IMR-90 (cell line): Measurements from ENCODE around the gene SCYGR1. TPM values are rescaled to one million over a fixed set of nuclear protein-coding genes. Genes with fewer than 3 reads are reported as not detected.

Experiments used
- ATAC-seq: fragments of 200-7000 bp; cut with Tn5 transposase; 2 replicates; pipeline ENCODE4 v1.9.1; 2020; ENCODE audit warnings: low read depth, mild to moderate bottlenecking, moderate library complexity
- BruUV-seq: library from RNA; stranded (reverse); fragments of 400-500 nt; replicated peaks from 2 replicates; lab custom pipeline; 2021; lab: Mats Ljungman, UMichigan
- CTCF ChIA-PET: fragments of 300-600 bp; formaldehyde crosslinking; extraction: SDS; loops from one replicate; lab custom pipeline; 2021; ENCODE audit warnings: antibody characterized with exemption; lab: Yijun Ruan, JAX
- POLR2A ChIA-PET: fragments of 300-600 bp; sonication (Branson Sonifier 250); formaldehyde crosslinking; loops from one replicate; lab custom pipeline; 2022; ENCODE audit warnings: antibody characterized with exemption; ENCODE audit not compliant: unreplicated experiment; lab: Charles Lee
- DNase-seq: peaks from one replicate; pipeline ENCODE4 v3.0.0; 2013
- H2AFZ ChIP-seq: replicated peaks from 2 replicates; pipeline ENCODE3; 2013; ENCODE audit warnings: low read length, mild to moderate bottlenecking; ENCODE audit not compliant: poor library complexity
- H2AK5ac ChIP-seq: 2 replicates; pipeline ENCODE4 v1.6.1; 2013; ENCODE audit warnings: low read depth, low read length, inconsistent platforms
- H2AK9ac ChIP-seq: replicated peaks from 2 replicates; pipeline ENCODE3; 2013; ENCODE audit warnings: mild to moderate bottlenecking, low read depth, low read length, moderate library complexity; ENCODE audit not compliant: poor library complexity
- H2BK120ac ChIP-seq: 2 replicates; pipeline ENCODE4 v1.6.1; 2013; ENCODE audit warnings: low read depth, low read length, inconsistent platforms
- H2BK15ac ChIP-seq: 3 replicates; pipeline ENCODE4 v1.6.1; 2013; ENCODE audit warnings: low read depth, low read length, inconsistent platforms
- H2BK20ac ChIP-seq: 2 replicates; pipeline ENCODE4 v1.6.1; 2013; ENCODE audit warnings: low read depth, mild to moderate bottlenecking, inconsistent platforms, low read length, moderate library complexity
- H2BK5ac ChIP-seq: 2 replicates; pipeline ENCODE4 v1.6.1; 2013; ENCODE audit warnings: mild to moderate bottlenecking, low read depth, low read length, inconsistent platforms; ENCODE audit not compliant: poor library complexity, severe bottlenecking
- H3K14ac ChIP-seq: replicated peaks from 2 replicates; pipeline ENCODE4 v1.6.1; 2013; ENCODE audit warnings: low read depth, low read length, inconsistent platforms
- H3K18ac ChIP-seq: 2 replicates; pipeline ENCODE4 v1.6.1; 2013; ENCODE audit warnings: low read depth, low read length, control low read depth
- H3K23ac ChIP-seq: 2 replicates; pipeline ENCODE4 v1.6.1; 2013; ENCODE audit warnings: low read depth, low read length, inconsistent platforms
- H3K27ac ChIP-seq: 2 replicates; pipeline ENCODE4 v1.5.1; 2013; ENCODE audit warnings: mild to moderate bottlenecking, control low read depth, low read length; ENCODE audit not compliant: insufficient read depth
- H3K27me3 ChIP-seq: 2 replicates; pipeline ENCODE4 v1.6.1; 2013; ENCODE audit warnings: low read length; ENCODE audit not compliant: control insufficient read depth, insufficient read depth
- H3K36me3 ChIP-seq: 2 replicates; pipeline ENCODE4 v1.6.1; 2013; ENCODE audit warnings: low read length, mixed read lengths; ENCODE audit not compliant: control insufficient read depth, insufficient read depth
- H3K4ac ChIP-seq: 2 replicates; pipeline ENCODE4 v1.6.1; 2013; ENCODE audit warnings: low read depth, low read length, inconsistent platforms
- H3K4me1 ChIP-seq: 2 replicates; pipeline ENCODE4 v1.6.1; 2013; ENCODE audit warnings: low read length, mixed read lengths; ENCODE audit not compliant: control insufficient read depth, insufficient read depth
- H3K4me2 ChIP-seq: 2 replicates; pipeline ENCODE4 v1.6.1; 2013; ENCODE audit warnings: low read depth, mild to moderate bottlenecking, control low read depth, low read length, moderate library complexity
- H3K4me3 ChIP-seq: 2 replicates; pipeline ENCODE4 v1.5.1; 2013; ENCODE audit warnings: low read depth, mild to moderate bottlenecking, control low read depth, low read length, moderate library complexity; ENCODE audit not compliant: insufficient read depth
- H3K56ac ChIP-seq: 2 replicates; pipeline ENCODE4 v1.6.1; 2013; ENCODE audit warnings: low read length, inconsistent platforms; ENCODE audit not compliant: insufficient read depth; ENCODE audit errors: extremely low read depth
- H3K79me1 ChIP-seq, 2 experiments: 2 replicates each; pipeline ENCODE4 v1.6.1; 2013; ENCODE audit warnings: low read length in 2 of 2, inconsistent platforms in 1 of 2, low read depth in 1 of 2
- H3K9ac ChIP-seq: 2 replicates; pipeline ENCODE4 v1.6.1; 2013; ENCODE audit warnings: low read depth, low read length, control low read depth
- H3K9me1 ChIP-seq: 2 replicates; pipeline ENCODE4 v1.6.1; 2013; ENCODE audit warnings: low read length, inconsistent platforms; ENCODE audit not compliant: insufficient read depth
- H3K9me3 ChIP-seq: 2 replicates; pipeline ENCODE4 v1.6.1; 2013; ENCODE audit warnings: low read length; ENCODE audit not compliant: control insufficient read depth, insufficient read depth
- H4K20me1 ChIP-seq: 2 replicates; pipeline ENCODE4 v1.6.1; 2013; ENCODE audit warnings: low read length, inconsistent platforms; ENCODE audit not compliant: insufficient read depth
- H4K5ac ChIP-seq: 2 replicates; pipeline ENCODE4 v1.6.1; 2013; ENCODE audit warnings: mild to moderate bottlenecking, low read depth, low read length, control low read depth
- H4K8ac ChIP-seq, 2 experiments: 2 replicates each; pipeline ENCODE4 v1.6.1; 2013; ENCODE audit warnings: low read depth in 2 of 2, low read length in 2 of 2, control low read depth in 1 of 2, inconsistent platforms in 1 of 2
- H4K91ac ChIP-seq: 2 replicates; pipeline ENCODE4 v1.6.1; 2013; ENCODE audit warnings: low read depth, low read length, inconsistent platforms; ENCODE audit not compliant: insufficient read depth
- BHLHE40 ChIP-seq: fragments of 150-350 bp; IDR thresholded peaks from 2 replicates; pipeline ENCODE4 v1.6.1; 2016; ENCODE audit warnings: mild to moderate bottlenecking, low read depth, low read length
- CEBPB ChIP-seq: IDR thresholded peaks from 2 replicates; pipeline ENCODE4 v1.6.1; 2012; ENCODE audit warnings: low read depth, low read length, improper control_type of control experiment
- CHD1 ChIP-seq: IDR thresholded peaks from 2 replicates; pipeline ENCODE4 v1.6.1; 2012; ENCODE audit warnings: low read depth, low read length, improper control_type of control experiment
- CTCF ChIP-seq: conservative IDR thresholded peaks from 2 replicates; pipeline ENCODE4 v1.5.1; 2012; ENCODE audit warnings: mild to moderate bottlenecking, low read depth, low read length, improper control_type of control experiment
- FOS ChIP-seq: fragments of 150-350 bp; IDR thresholded peaks from 2 replicates; pipeline ENCODE4 v1.6.1; 2016; ENCODE audit warnings: low read depth, low read length
- MAFK ChIP-seq: IDR thresholded peaks from 2 replicates; pipeline ENCODE4 v1.6.1; 2012; ENCODE audit warnings: low read depth, low read length, improper control_type of control experiment
- MAZ ChIP-seq: IDR thresholded peaks from 2 replicates; pipeline ENCODE4 v1.6.1; 2012; ENCODE audit warnings: low read depth, mild to moderate bottlenecking, low read length, improper control_type of control experiment, moderate library complexity, borderline replicate concordance
- MXI1 ChIP-seq: IDR thresholded peaks from 2 replicates; pipeline ENCODE4 v1.6.1; 2012; ENCODE audit warnings: low read depth, mild to moderate bottlenecking, low read length, moderate library complexity, borderline replicate concordance
- NFE2L2 ChIP-seq: fragments of 150-350 bp; IDR thresholded peaks from 2 replicates; pipeline ENCODE4 v1.6.1; 2016; ENCODE audit warnings: low read depth, mild to moderate bottlenecking, low read length
- POLR2A ChIP-seq: IDR thresholded peaks from 2 replicates; pipeline ENCODE4 v1.6.1; 2012; ENCODE audit warnings: mild to moderate bottlenecking, low read depth, low read length
- RAD21 ChIP-seq: IDR thresholded peaks from 2 replicates; pipeline ENCODE4 v1.6.1; 2012; ENCODE audit warnings: low read length, improper control_type of control experiment
- RCOR1 ChIP-seq: IDR thresholded peaks from 2 replicates; pipeline ENCODE4 v1.6.1; 2012; ENCODE audit warnings: mild to moderate bottlenecking, low read length, improper control_type of control experiment; ENCODE audit not compliant: insufficient replicate concordance
- RFX5 ChIP-seq: IDR thresholded peaks from 2 replicates; pipeline ENCODE4 v1.8.0; 2012; ENCODE audit warnings: low read depth, mild to moderate bottlenecking, low read length, moderate library complexity
- SMC3 ChIP-seq: fragments of 150-350 bp; IDR thresholded peaks from 2 replicates; pipeline ENCODE4 v1.6.1; 2016; ENCODE audit warnings: low read depth, mild to moderate bottlenecking, antibody characterized with exemption, low read length, moderate library complexity
- WGBS, 2 experiments: methylation state at CpG; one replicate each; pipeline versions ENCODE4 v1.1.5 to v1.1.7; 2013; ENCODE audit warnings: missing lambda C conversion rate in 2 of 2; ENCODE audit not compliant: insufficient read length in 1 of 2; ENCODE audit errors: extremely low coverage in 2 of 2; 5-methylcytosine and 5-hydroxymethylcytosine counted together
- dilution Hi-C: fragments of 300-500 bp; cut with HindIII; formaldehyde crosslinking; loops from one replicate; pipeline ENCODE4 v1.14.3; 2018; ENCODE audit warnings: low sequenced_read_pairs; ENCODE audit not compliant: unreplicated experiment
- in situ Hi-C: fragments of 300-500 bp; cut with MboI; formaldehyde crosslinking; loops from 3 replicates; pipeline ENCODE4 v1.14.3; 2019; ENCODE audit warnings: low sequenced_read_pairs, inconsistent platforms, mixed read lengths
- intact Hi-C: fragments of 100-400 bp; cut with micrococcal nuclease; formaldehyde crosslinking; loops from 2 replicates; pipeline ENCODE4 v1.10.0; 2022
- polyA plus RNA-seq, 3 experiments: library from polyadenylated mRNA; depleted of rRNA; stranded (reverse); fragments of >200 nt; gene quantifications; 2 replicates each; pipeline ENCODE4 v1.2.3, GENCODE V29; 2012; ENCODE audit warnings: low replicate concordance in 1 of 3
- total RNA-seq: library from RNA; depleted of rRNA; stranded (reverse); fragments of >200 nt; gene quantifications from 2 replicates; pipeline ENCODE4 v1.2.3, GENCODE V29; 2012
- TF ChIP-seq, protein P1 (sequence below): fragments of 150-350 bp; IDR thresholded peaks from 2 replicates; pipeline ENCODE4 v1.6.1; 2017; ENCODE audit warnings: mild to moderate bottlenecking, antibody characterized with exemption, low read length, low read depth
- TF ChIP-seq, protein P2 (sequence below): fragments of 150-350 bp; IDR thresholded peaks from 2 replicates; pipeline ENCODE4 v1.6.1; 2016; ENCODE audit warnings: low read depth, mild to moderate bottlenecking, low read length, moderate library complexity, borderline replicate concordance

The SCYGR1 gene
- total and polyA plus RNA-seq, 2 of the 4 experiments (the other 2 are of a cell fraction), result not detected

- ATAC-seq, result no peak
- Histone ChIP-seq H2AK9ac (no peak overlapping the region), H3K36me3 (no peaks in the 10 kb centered on the region), H3K23ac (no peak overlapping the region), H2BK15ac (no peak overlapping the region), H3K27ac (no peak overlapping the region), H2AK5ac (no peak overlapping the region), H3K27me3 (no peaks in the 10 kb centered on the region), H3K4me1 (no peaks in the 10 kb centered on the region), H3K9ac (no peak overlapping the region), H3K4me2 (no peak overlapping the region), H3K9me3 (peaks cover 4% of the 10 kb centered on the region), H3K18ac (no peak overlapping the region), H3K14ac (no peak overlapping the region), H4K20me1 (no peaks in the 10 kb centered on the region), H2BK20ac (no peak overlapping the region), H2AFZ (no peak overlapping the region), H3K9me1 (no peaks in the 10 kb centered on the region), H3K4ac (no peak overlapping the region), H3K4me3 (no peak overlapping the region), H3K56ac (no peak overlapping the region), H4K8ac (no peak overlapping the region), H4K5ac (no peak overlapping the region), H3K79me1 (no peaks in the 10 kb centered on the region), H4K91ac (no peak overlapping the region), H2BK5ac (no peak overlapping the region), H2BK120ac (no peak overlapping the region)
- ChIA-PET POLR2A (no interaction called here), CTCF (no interaction called here)
- no TSS peak for BruUV-seq
- in situ Hi-C loops (no loop called here), intact Hi-C loops (no loop called here), dilution Hi-C loops (no loop called here)
- WGBS, 2 experiments, result 86% methylated on average over 1 of the region's 2 CpGs; no CpG with 5 or more reads in 1 of the 2 experiments
- no peak for TF ChIP-seq CEBPB
- TF ChIP-seq RCOR1, result no peak
- TF ChIP-seq CHD1, result no peak
- no peak for TF ChIP-seq FOS
- no peak for TF ChIP-seq RFX5
- TF ChIP-seq NFE2L2, result no peak
- TF ChIP-seq MAFK, result no peak
- TF ChIP-seq, protein P1, sequence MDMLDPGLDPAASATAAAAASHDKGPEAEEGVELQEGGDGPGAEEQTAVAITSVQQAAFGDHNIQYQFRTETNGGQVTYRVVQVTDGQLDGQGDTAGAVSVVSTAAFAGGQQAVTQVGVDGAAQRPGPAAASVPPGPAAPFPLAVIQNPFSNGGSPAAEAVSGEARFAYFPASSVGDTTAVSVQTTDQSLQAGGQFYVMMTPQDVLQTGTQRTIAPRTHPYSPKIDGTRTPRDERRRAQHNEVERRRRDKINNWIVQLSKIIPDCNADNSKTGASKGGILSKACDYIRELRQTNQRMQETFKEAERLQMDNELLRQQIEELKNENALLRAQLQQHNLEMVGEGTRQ, result no peak
- no peak for TF ChIP-seq POLR2A
- TF ChIP-seq SMC3, result no peak
- TF ChIP-seq RAD21, result no peak
- no peak for TF ChIP-seq MAZ
- TF ChIP-seq, protein P2, sequence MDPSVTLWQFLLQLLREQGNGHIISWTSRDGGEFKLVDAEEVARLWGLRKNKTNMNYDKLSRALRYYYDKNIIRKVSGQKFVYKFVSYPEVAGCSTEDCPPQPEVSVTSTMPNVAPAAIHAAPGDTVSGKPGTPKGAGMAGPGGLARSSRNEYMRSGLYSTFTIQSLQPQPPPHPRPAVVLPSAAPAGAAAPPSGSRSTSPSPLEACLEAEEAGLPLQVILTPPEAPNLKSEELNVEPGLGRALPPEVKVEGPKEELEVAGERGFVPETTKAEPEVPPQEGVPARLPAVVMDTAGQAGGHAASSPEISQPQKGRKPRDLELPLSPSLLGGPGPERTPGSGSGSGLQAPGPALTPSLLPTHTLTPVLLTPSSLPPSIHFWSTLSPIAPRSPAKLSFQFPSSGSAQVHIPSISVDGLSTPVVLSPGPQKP, result no peak
- TF ChIP-seq MXI1, result no peak
- no peak for TF ChIP-seq CTCF
- no peak for TF ChIP-seq BHLHE40
- no peak for DNase-seq
Measured at GRCh38 chr2:227433171-227433570, 45.4 kb upstream of the SCYGR1 start.
